Activated CD8-positive, alpha-beta memory T cell treated with anti-CD3 and anti-CD28 coated beads for 48 hours (primary cell): ENCODE measurements around the gene STH.
"Not testable (repeated sequence)": the region's sequence is repeated elsewhere in the genome, so short reads cannot be mapped to it uniquely, and the experiment has no call there.

Experiments used
- DNase-seq, 3 experiments: peaks; one replicate each; pipeline ENCODE4 v3.0.0-alpha.2; 2020; ENCODE audit warnings: low read depth in 2 of 3, low spot score in 2 of 3

Gene STH

GRCh38 chr17:46003907-46004748, 5.1 kb downstream of the STH start:
- no peak for DNase-seq

GRCh38 chr17:46006082-46006481, 7.0 kb downstream of the STH start:
- DNase-seq = not testable (repeated sequence)

GRCh38 chr17:46007461-46007965, 8.5 kb downstream of the STH start:
- no peak for DNase-seq

GRCh38 chr17:46008591-46008990, 9.5 kb downstream of the STH start:
- no peak for DNase-seq

GRCh38 chr17:46009681-46010596, 10.9 kb downstream of the STH start:
- DNase-seq = no peak

- DNase-seq = no peak
Observed at GRCh38 chr17:46010597-46011186, 11.6 kb downstream of the STH start.

GRCh38 chr17:46011711-46012505, 12.9 kb downstream of the STH start:
- no peak for DNase-seq

- no peak for DNase-seq
Observed at GRCh38 chr17:46012506-46013079, 13.5 kb downstream of the STH start.

- no peak for DNase-seq
Observed at GRCh38 chr17:46013127-46013501, 14.1 kb downstream of the STH start.

- DNase-seq = no peak
Observed at GRCh38 chr17:46013502-46014165, 14.6 kb downstream of the STH start.

GRCh38 chr17:46019408-46019925, 20.4 kb downstream of the STH start:
- DNase-seq = not testable (repeated sequence)

GRCh38 chr17:46020023-46020761, 21.1 kb downstream of the STH start:
- peak in 2 of 3 experiments; percentile 19 to 27 for DNase-seq

GRCh38 chr17:46020998-46021397, 21.9 kb downstream of the STH start:
- no peak for DNase-seq

- not testable (repeated sequence) for DNase-seq
Observed at GRCh38 chr17:46023366-46023765, 24.3 kb downstream of the STH start.

- DNase-seq = no peak
Observed at GRCh38 chr17:46023783-46024388, 24.8 kb downstream of the STH start.

- DNase-seq = no peak
Observed at GRCh38 chr17:46024590-46024989, 25.5 kb downstream of the STH start.

GRCh38 chr17:46025060-46025459, 26.0 kb downstream of the STH start:
- no peak for DNase-seq

- DNase-seq = no peak
Observed at GRCh38 chr17:46025510-46026165, 26.6 kb downstream of the STH start.
